ENCODE measurements around the gene CDC14C.

DNA sequence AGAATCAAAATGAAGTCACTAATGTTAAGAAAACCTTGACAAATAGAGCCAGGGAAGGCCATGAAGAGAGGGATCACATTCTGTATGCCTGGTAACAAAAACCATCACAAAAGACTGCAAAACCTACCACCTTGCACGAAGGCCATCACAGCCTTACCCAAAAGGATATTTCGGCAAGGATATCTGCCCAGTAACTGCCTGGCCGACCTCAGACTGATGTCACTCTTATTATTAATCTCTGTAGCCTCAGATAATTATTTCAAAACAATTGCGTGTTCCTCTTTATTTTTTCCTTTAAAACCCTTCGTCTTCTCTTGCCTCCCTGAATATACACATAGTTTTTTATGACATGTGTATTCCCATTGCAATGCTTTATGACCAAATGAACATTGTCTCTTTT, 52.5 kb downstream of the CDC14C start:
- TF ChIP-seq, protein P1, sequence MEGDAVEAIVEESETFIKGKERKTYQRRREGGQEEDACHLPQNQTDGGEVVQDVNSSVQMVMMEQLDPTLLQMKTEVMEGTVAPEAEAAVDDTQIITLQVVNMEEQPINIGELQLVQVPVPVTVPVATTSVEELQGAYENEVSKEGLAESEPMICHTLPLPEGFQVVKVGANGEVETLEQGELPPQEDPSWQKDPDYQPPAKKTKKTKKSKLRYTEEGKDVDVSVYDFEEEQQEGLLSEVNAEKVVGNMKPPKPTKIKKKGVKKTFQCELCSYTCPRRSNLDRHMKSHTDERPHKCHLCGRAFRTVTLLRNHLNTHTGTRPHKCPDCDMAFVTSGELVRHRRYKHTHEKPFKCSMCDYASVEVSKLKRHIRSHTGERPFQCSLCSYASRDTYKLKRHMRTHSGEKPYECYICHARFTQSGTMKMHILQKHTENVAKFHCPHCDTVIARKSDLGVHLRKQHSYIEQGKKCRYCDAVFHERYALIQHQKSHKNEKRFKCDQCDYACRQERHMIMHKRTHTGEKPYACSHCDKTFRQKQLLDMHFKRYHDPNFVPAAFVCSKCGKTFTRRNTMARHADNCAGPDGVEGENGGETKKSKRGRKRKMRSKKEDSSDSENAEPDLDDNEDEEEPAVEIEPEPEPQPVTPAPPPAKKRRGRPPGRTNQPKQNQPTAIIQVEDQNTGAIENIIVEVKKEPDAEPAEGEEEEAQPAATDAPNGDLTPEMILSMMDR (IDR thresholded peaks at IDR 0.05; ENCODE audit: insufficient read depth, low read depth, low read length), result no peak
- TF ChIP-seq EZH2 (IDR thresholded peaks at IDR 0.05; ENCODE audit: insufficient read depth, low read length), result no peak
